Stimulated activated CD8-positive, alpha-beta memory T cell treated with anti-CD3 and anti-CD28 coated beads, Interleukin-2, amount 100 ng/mL, for 1 hour (primary cell): ENCODE results near the gene PRMT7.
"Not testable (repeated sequence)": the region's sequence is repeated elsewhere in the genome, so short reads cannot be mapped to it uniquely, and the experiment has no call there.

Experiments used
- DNase-seq, 2 donors: peaks; one replicate each; pipeline ENCODE4 v3.0.0-alpha.2; 2020; ENCODE audit warnings: low read depth in 2 of 2

The PRMT7 gene

DNA sequence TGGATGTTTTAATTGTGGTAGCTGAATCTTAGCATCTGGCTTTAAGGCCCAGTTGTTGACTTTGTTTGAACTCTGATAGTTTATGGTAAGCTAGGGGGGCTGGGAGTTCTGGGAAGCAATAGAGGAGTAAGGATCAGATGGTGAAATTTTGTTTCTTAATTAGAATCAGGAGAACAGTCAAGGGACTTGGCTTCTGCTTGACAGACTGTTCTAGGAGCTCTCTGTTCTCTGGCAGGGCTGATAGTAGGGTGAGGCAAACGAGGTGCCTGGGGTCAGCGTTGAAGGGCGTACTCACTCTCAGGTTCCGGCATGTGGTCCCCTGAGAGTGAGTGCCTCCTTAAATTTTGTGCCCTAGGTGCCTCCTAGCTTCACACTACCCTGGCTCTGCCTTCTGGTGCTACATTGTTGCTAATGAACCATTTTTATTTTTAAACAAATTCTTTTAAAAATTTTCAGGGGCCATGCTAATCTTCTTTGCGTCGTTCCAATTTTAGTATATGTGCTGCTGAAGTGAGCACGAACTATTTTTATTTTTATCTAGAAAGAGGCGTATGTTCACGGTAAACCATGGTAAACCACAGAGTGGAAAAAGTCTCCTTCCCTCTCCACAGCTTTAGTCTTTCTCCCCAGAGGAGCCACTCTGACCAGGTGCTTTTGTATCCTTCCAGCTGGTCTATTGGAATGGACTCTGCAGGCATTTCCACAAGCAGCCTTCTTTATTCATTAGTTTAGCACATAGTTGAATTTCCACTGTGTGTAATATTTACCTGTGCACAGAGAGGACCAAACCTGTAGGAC lies 26.8 kb upstream of the PRMT7 start:
- DNase-seq: no peak

DNA sequence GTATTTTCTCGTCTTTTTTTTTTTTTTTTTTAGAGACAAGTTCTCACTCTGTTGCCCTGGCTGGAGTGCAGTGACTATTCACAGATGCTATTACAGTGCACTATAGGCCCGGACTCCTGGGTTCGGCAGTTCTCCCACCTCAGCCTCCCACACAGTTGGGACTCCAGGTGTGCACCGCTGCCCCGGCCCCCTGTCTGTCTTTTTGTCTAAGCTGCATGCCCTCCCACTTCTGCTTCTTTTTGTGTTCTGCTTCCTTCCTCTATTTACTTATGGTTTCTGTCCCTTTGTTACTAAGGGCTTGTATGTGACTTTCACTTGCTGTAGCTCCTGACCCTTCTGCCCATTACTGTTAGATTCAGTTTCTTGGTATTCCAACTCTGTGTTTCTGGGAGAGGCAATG lies 26.0 kb upstream of the PRMT7 start:
- no peak for DNase-seq

DNA sequence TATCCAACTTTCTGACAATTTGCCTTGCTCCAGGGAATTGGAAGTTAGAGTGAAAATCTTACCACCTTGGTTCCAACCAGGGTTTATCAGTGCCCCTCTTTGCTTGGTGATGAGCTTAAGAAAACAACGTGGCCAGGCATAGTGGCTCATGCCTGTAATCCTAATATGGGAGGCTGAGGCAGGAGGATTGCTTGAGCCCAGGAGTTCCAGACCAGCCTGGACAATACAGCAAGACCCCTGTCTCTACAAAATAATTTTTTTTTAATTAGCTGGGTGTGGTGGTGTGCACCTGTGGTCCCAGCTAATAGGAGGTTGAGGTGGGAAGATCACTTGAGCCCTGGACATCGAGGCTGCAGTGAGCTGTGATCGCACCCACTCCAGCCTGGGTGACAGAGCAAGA lies 25.1 kb upstream of the PRMT7 start:
- no peak for DNase-seq

DNA sequence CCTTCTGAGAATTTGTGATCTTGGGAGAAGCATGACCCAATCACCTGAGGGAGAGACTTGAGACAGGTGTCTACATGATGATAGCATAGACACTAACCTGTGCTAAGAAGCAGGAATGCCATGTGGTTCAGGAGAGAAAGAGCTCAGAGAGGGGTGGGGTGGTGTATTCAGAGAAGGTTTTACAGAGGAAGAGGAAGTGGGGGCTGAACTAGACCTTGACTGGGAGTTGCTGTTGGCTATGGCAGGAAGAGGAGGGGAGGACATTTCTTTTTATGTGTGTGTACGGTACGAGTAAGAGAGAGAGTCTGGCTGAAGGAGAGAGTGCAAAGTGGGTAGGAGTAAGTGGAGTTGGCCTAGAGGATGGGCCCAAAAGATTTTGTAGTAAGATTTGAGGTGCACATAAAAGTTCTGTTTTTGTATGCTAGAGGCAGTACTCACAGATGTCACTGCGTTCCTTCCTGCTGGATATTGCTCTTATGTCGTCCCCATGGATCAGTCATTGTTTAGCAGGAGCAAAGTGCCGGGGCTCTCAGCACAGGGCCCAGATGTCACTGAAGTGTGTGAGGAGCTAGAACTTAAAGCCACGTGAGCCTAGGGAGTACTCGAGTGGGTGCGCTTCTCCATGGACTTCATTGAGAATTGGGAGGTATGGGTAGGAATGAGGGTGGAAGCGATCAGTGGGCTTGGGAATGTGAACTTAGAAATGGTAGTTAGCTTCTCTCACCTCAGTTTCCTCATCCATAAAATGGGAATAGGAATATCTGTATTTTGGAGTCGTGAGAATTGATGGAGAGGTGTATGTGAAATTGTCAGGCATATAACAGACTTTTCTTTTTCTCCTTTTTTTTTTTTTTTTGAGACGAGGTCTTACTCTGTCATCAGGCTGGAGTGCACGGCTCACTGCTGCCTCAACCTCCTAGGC lies 24.4 kb upstream of the PRMT7 start:
- DNase-seq: no peak

DNA sequence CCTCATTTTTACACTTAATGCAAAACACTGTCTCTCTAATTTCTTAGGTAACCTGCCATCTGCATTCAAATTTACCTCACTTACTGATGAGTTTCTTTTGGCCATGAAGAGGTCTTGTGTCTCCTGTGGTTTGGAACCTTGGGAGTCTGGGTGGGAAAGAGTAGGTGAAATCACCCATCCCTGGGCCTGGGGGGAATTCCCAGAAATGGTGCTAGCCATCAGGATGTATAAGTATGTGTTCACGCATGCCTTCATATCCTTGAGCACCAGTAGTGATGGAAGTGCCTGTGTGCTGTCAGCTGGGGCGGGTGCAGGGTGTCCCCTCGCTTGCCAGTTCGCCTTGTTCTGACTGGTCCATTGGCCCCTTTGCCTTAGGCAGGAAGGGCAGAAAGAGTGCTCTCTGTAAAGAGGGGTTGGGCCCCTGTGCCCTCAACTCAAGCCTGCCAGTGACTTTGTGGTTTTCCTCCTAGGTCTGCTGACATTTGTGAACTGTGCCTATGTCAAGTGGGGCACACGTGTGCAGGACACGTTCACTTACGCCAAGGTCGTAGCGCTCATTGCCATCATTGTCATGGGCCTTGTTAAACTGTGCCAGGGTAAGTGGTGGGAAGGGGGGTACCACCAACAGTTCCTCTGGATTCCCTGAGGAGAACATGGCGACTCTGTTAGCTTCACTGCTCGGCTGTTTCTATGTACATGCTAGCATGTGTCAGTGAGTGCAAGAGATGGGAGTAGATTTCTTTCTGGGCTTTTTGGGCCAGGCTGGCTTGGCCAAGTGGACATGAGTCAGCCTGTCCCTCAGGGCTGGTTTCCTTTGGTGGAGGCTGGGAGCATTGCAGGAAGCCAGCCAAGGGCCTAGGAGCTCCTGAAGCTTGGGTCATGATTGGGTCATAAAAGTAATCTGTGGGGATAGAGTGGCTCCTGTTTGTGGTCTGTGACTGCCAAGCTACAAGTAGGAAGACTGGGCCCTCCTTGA lies 23.3 kb upstream of the PRMT7 start:
- DNase-seq: no peak

DNA sequence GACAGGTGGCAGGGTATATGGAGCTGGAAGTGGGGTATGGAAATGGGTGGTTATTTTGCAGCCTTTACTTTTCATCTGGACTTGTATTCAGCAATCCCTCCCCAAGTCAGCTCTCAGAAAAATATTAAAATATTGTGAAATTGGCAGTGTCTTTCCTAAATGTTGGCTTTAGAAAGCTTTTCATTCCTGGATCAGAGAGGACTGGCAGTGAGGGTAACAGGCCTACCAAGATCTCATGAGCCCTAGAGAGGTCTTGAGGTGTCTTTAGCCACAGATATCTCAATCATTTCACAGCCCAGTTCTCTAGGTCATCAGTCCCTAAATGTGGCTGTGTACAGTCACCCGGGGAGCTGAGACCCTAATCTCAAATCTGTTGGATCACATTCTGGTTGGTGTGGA lies 22.6 kb upstream of the PRMT7 start:
- no peak for DNase-seq

DNA sequence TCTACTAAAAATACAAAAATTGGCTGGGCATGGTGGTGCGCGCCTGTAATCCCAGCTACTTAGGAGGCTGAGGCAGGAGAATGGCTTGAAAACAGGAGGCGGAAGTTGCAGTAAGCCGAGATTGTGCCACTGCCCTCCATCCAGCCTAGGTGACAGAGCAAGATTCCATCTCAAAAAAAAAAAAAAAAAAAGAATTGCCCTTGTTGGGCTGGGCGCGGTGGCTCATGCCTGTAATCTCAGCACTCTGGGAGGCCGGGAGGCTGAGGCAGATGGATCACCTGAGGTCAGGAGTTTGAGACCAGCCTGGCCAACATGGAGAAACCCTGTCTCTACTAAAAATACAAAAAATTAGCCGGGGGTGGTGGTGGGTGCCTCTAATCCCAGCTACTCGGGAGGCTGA lies 22.0 kb upstream of the PRMT7 start:
- not testable (repeated sequence) for DNase-seq

DNA sequence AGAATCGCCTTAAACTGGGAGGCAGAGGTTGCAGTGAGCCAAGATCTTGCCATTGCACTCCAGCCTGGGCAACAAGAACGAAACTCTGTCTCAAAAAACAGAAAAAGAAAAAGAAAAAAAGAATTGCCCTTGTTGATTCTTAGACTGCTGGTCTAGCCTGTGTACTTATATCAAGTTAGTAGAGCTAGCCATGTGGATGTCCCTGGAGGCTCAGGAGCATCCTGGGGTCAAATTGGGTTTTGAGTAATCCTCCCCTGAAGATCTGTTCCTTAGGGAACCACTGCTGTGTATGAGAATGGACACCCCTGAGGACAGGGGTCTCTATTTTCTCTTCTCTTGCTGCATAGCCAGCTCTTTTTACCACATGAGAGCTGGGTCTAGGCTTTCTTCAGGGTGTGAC lies 21.6 kb upstream of the PRMT7 start:
- no peak for DNase-seq

DNA sequence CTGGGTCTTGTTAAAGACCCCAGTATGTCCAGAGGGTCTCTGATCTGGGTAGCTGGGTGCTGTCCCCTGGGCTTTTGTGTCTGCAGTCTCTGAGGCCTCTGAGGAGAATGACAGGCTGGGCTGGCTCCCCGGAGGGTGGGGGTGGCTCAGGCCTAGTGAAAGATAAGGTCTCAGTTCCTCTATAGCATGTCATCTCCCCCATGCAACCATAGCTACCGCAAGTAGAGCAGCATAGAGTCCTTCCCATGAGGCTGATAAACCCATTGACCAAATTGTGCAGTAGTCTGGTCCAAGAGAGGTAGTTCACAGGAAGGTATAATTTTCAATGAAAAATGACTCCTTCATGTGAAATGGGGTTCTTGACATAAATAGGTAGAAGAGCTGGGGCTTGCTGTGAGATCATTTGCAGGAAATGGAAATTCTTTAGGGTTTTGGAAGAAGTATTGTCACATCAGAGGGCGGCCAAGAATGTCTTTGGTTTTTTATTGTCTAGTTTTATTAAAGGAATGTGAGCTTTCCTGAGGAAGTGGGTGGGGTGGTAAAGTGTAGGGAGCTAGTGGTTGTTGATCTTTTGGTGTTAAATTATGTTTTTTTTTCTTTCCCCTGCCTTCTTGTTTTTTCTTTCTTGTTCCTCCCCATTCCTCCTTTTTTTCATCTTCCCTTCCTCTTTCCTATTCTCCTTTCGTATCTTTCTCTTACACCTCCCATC lies 21.0 kb upstream of the PRMT7 start:
- DNase-seq: no peak

DNA sequence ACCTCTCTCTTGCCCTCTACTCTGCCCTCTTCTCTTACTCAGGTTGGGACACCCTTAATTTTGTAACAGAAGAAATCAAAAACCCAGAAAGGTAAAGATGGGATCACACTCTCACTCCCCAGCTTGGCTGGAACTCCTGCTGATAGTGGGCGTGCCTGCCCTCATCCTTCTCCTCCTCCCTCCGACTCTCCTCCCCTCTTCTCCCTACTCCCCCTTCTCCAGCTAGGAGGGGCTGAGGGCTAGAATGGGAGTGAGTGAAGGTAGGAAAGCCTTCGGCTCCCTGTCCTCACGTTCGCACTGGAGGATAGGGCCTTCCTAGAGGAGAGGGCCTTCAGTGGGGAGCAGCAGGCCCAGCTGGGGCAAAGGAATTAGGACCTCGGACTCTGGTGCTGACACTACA lies 20.4 kb upstream of the PRMT7 start:
- DNase-seq: no peak

DNA sequence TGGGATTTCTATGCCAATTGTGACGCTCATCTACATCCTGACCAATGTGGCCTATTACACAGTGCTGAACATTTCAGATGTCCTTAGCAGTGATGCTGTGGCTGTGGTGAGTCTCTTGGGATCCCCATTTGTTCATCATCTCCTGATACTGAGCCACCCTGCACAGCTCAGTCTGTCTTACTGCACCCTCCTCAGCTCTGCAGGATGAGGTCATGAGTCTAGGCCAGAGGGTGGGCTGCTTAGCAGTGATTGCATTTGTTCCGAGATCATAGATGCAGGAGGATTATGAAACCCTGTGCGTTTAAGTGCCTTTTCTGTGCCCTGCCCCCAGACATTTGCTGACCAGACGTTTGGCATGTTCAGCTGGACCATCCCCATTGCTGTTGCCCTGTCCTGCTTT lies 19.6 kb upstream of the PRMT7 start:
- DNase-seq: no peak

DNA sequence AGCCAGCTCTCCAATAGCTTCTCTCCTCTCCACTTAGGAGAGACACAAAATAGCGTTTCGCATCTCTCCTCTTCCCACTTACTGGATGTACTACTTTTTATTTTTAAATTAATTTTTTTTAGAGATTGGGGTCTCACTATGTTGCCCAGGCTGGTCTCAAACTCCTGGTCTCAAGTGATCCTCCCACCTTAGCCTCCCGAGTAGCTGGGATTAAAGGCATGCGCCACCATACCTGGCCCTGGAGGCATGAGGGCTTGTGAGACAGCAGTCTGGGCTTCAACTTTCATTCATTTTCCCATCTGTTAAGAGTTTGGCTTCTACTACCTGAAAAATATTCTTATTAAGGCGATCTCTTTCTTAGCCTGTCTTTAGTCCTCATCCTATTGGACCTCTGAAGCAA lies 18.4 kb upstream of the PRMT7 start:
- DNase-seq: no peak

DNA sequence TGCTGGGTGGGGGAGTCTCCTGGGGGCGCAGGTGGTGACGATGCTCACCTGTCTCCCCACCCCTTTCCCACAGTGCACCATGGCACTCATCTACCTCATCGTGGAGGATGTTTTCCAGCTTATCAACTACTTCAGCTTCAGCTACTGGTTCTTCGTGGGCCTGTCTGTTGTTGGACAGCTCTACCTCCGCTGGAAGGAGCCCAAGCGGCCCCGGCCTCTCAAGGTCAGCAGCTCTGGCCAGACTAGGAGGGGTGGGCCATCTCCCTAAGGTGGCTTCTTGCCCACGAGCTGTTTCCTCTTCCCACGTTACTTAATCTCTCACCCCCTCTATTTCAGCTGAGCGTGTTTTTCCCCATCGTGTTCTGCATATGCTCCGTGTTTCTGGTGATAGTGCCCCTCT lies 14.5 kb upstream of the PRMT7 start:
- DNase-seq: no peak

DNA sequence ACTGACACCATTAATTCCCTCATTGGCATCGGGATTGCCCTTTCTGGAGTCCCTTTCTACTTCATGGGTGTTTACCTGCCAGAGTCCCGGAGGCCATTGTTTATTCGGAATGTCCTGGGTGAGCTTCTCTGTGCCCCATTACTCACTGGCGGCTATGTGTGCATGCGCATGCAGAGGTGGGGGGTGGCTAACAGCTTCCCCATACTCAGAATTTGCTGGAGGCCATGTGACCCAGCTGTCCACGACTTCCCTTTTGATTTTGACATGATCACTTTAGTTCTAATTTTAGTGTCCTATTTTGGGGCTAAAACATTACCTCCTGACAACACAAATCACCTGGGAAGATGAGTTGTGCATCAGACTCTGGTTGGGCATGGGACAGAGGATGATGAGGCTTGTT lies 14.1 kb upstream of the PRMT7 start:
- DNase-seq: no peak

DNA sequence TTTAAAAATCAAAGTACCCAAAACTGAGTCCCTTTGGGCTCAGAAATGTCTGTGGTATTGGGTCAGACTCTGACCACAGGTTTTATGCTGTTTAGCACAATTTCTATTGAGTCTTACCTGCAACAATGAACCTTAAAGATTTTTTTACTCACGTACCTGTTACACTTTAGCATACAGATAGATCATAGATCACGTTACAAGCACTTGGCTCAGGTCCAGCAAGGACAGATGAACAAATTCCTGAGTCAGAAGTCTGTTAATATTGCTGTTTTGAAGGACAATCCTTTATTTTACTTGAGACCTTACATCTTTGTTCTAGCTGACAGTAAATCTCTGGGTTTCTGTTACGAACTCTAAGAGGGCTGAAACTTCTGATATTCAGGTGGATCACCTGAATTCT lies 12.9 kb upstream of the PRMT7 start:
- no peak for DNase-seq

DNA sequence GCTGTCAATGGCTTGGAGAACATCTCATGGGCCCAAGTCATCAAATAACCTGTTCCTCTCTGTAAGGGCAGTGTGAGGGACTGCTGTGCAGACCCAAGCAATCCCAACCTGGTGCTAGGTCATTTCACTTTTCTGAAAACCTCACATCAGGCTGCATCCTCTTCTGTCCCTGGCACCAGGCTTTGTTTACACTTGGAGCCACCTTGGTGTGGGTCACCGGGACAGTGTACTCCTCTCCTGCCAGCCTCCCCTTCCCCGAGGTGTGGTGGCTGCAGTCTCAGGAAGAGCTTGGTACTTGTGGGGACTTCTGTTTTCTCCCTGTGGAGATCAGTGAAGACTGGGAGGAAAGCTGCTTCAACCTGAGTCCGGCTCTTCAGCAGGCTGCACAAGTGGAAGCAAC lies 12.5 kb upstream of the PRMT7 start:
- DNase-seq: no peak

DNA sequence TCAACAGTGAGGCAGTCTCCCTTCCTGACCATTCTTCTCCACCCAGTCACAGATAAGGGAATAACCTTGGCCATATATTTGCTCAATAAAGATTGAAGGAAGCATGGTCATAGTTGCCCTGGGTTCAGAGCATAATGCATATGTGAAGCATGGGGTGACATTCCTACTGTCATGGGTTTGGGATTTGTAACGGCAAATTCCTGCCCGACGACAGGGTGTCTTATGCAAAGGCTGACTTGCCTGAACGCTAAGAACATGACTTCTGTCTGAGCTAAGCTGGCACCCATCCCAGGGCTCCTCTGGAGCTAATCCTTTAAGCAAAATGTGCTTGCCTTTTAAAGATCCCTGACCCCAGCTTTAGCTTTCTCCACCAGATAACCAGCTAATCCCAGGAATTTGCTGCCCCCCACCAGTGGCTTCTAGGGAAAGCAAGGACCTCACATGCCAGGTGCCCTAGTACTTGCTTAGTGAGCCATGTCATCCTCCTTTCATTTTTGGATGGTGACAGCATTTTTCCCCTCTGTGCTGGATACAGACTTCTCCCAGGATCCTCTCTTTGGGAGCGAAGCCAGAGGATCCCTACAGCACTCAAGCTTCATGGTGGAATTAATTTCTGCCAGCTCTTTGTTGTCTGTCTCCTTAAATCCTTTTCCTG lies 11.8 kb upstream of the PRMT7 start:
- DNase-seq: no peak

DNA sequence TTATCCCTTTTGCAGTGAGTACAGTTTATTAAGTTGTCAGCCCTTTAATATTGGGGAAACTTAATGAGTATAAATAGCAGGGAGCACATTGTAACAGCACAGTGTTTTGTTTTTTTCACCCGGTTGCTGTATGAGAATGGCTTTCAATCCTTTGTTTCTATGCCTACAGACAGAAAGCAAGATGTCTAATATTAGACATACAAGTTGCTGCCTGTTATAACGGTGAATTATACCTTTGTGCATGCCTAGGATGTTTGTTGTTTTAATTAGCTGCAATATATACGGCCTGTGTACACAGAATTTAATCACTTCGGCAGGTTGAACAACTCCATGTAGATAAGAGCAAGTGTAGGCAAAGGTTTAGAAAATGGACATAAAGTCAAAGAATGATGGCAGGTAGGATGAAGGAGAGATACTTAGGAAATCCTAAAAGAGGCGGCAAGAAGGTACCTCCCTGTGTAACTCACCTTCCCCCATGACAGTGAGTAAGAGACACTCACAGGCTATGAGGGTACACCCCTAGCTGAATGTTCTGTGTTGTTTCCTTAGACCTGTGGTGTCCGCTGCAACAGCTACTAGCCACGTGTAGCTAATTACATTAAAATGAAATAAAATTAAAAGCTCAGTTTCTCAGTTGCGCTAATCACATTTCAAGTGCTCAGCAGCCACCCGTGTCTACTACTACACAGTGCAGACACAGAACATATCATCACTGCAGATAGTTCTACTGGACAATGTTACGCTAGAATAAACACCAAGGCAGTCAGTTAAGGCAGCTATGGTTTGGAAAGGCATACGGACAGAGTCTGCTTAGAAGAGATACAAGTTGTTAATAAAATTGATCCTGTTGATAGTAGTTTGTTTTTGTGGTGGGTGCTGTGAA lies 11.0 kb upstream of the PRMT7 start:
- no peak for DNase-seq

DNA sequence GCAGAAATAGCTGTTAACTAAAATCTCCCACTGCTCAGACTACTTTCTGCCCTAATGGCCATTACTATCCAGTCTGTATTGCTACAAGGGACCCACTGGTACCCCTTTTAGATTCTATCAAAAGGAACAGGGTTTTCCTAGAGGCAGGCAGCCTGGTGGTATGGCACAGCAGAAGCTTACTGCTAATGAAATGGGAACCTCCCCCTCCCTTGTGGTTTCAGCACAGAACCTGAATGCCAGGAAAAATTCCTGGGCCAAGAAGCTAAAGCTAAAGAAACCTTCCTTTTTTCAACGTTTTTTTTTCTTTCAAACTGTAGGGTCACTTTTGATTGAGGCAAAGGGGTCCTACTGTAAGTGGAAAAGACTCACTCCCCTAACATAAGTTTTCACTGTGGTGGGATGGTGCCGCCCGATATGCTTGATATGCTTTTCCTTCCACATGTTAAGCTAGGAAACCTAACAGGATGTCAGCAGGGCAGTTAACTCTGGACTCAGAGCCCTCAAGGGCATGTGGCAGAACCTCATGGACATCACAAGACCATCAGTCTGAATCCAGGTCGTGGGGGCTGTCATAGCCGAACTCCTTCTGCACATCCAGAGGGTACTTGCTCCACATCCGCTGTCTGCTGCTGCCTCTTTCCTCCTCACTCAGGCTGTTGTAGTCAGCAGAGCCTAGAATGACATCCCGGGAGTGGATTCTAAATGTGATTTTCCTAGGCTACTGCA lies 9.9 kb upstream of the PRMT7 start:
- DNase-seq: no peak
